ENCODE measurements around the gene FOXO1.

The FOXO1 gene

GRCh38 chr13:40639221-40639681 is 27.2 kb downstream of the FOXO1 start:
- no peak for DNase-seq (ENCODE audit: low read depth)
- TF ChIP-seq CTCF (IDR thresholded peaks at IDR 0.05; ENCODE audit: control insufficient read depth, extremely low read depth, insufficient read depth): no peak
- no peak overlapping the region for H3K4me3 ChIP-seq (ENCODE audit: low read depth, low read length)

- no peak for DNase-seq (ENCODE audit: low read depth)
- TF ChIP-seq CTCF (IDR thresholded peaks at IDR 0.05; ENCODE audit: control insufficient read depth, extremely low read depth, insufficient read depth): no peak
- no peak overlapping the region for H3K4me3 ChIP-seq (ENCODE audit: low read depth, low read length)
Observed at GRCh38 chr13:40637643-40638042, 28.8 kb downstream of the FOXO1 start.

- TF ChIP-seq CTCF (IDR thresholded peaks at IDR 0.05; ENCODE audit: control insufficient read depth, extremely low read depth, insufficient read depth): no peak
- no peak overlapping the region for H3K4me3 ChIP-seq (ENCODE audit: low read depth, low read length)
- no peak for DNase-seq (ENCODE audit: low read depth)
Observed at GRCh38 chr13:40635315-40635995, 31.0 kb downstream of the FOXO1 start.

GRCh38 chr13:40632915-40633314 is 33.5 kb downstream of the FOXO1 start:
- DNase-seq (ENCODE audit: low read depth): no peak
- H3K4me3 ChIP-seq (ENCODE audit: low read depth, low read length): no peak overlapping the region

GRCh38 chr13:40631605-40632004 is 34.8 kb downstream of the FOXO1 start:
- no peak for DNase-seq (ENCODE audit: low read depth)
- TF ChIP-seq CTCF (IDR thresholded peaks at IDR 0.05; ENCODE audit: control insufficient read depth, extremely low read depth, insufficient read depth): no peak

More at GRCh38 chr13:40632915-40633314, 33.5 kb downstream of the FOXO1 start:
- no peak for TF ChIP-seq CTCF (IDR thresholded peaks at IDR 0.05; ENCODE audit: control insufficient read depth, extremely low read depth, insufficient read depth)

GRCh38 chr13:40629678-40630384 is 36.6 kb downstream of the FOXO1 start:
- DNase-seq (ENCODE audit: low read depth): no peak
- TF ChIP-seq CTCF (IDR thresholded peaks at IDR 0.05; ENCODE audit: control insufficient read depth, extremely low read depth, insufficient read depth): no peak
- no peak overlapping the region for H3K4me3 ChIP-seq (ENCODE audit: low read depth, low read length)

More at GRCh38 chr13:40631605-40632004, 34.8 kb downstream of the FOXO1 start:
- H3K4me3 ChIP-seq (ENCODE audit: low read depth, low read length): no peak overlapping the region
